Caco-2 (cell line): ENCODE measurements around the gene MYRF. TPM values are rescaled to one million over a fixed set of nuclear protein-coding genes. Genes with fewer than 3 reads are reported as not detected.

Experiments
- BruUV-seq: library from RNA; stranded (reverse); fragments of 400-500 nt; replicated peaks from 2 replicates; lab custom pipeline; 2021; lab: Mats Ljungman, UMichigan
- CTCF ChIA-PET: fragments of 300-600 bp; sonication (Branson Sonifier 250); formaldehyde crosslinking; loops from one replicate; lab custom pipeline; 2022; ENCODE audit warnings: antibody characterized with exemption; lab: Charles Lee
- POLR2A ChIA-PET: fragments of 300-600 bp; sonication (Branson Sonifier 250); formaldehyde crosslinking; loops from one replicate; lab custom pipeline; 2022; ENCODE audit warnings: antibody characterized with exemption; lab: Charles Lee
- DNase-seq, 2 experiments: peaks; one replicate each; pipeline versions ENCODE4 v3.0.0 to v3.0.0-alpha.2; 2020 to 2022
- H3K27me3 ChIP-seq: replicated peaks from 2 replicates; pipeline ENCODE4 v1.6.0; 2011; ENCODE audit warnings: low read length; ENCODE audit not compliant: control insufficient read depth, insufficient read depth
- H3K36me3 ChIP-seq: 2 replicates; pipeline ENCODE4 v1.5.1; 2011; ENCODE audit warnings: low read length; ENCODE audit not compliant: control insufficient read depth, insufficient read depth
- H3K4me1 ChIP-seq: fragments of 250-450 bp; sonication (Bioruptor Pico); 2 replicates; pipeline ENCODE4 v1.5.1; 2020; ENCODE audit warnings: mild to moderate bottlenecking
- H3K4me3 ChIP-seq: 2 replicates; pipeline ENCODE4 v1.5.1; 2011; ENCODE audit warnings: low read depth, mild to moderate bottlenecking, control low read depth, low read length
- H3K9me3 ChIP-seq: fragments of 250-450 bp; sonication (Bioruptor Pico); 2 replicates; pipeline ENCODE4 v1.5.1; 2020; ENCODE audit warnings: mild to moderate bottlenecking, moderate library complexity
- H3K27ac Mint-ChIP-seq: one replicate; pipeline ENCODE4 v1.8.0; 2022; ENCODE audit warnings: mixed read lengths; ENCODE audit not compliant: unreplicated experiment
- H3K27me3 Mint-ChIP-seq: one replicate; pipeline ENCODE4 v1.8.0; 2022; ENCODE audit warnings: mixed read lengths; ENCODE audit not compliant: insufficient read depth, unreplicated experiment
- H3K36me3 Mint-ChIP-seq: one replicate; pipeline ENCODE4 v1.8.0; 2022; ENCODE audit warnings: mild to moderate bottlenecking, mixed read lengths; ENCODE audit not compliant: insufficient read depth, unreplicated experiment
- H3K4me1 Mint-ChIP-seq: one replicate; pipeline ENCODE4 v1.8.0; 2022; ENCODE audit warnings: low read depth, mixed read lengths; ENCODE audit not compliant: unreplicated experiment
- H3K4me3 Mint-ChIP-seq: one replicate; pipeline ENCODE4 v1.8.0; 2022; ENCODE audit warnings: mild to moderate bottlenecking, moderate library complexity, mixed read lengths; ENCODE audit not compliant: unreplicated experiment
- H3K9me3 Mint-ChIP-seq: one replicate; pipeline ENCODE4 v1.8.0; 2022; ENCODE audit warnings: mixed read lengths; ENCODE audit not compliant: unreplicated experiment
- CTCF ChIP-seq, 2 experiments: fragments of 200-600 bp in 1 of 2; IDR thresholded peaks; 1 replicate in 1 of 2; 2 replicates in 1 of 2; pipeline versions ENCODE4 v1.5.1 to v1.8.0; 2011 to 2022; ENCODE audit warnings: antibody characterized with exemption in 1 of 2, control low read depth in 1 of 2, inconsistent platforms in 1 of 2, low read depth in 1 of 2, low read length in 1 of 2, mild to moderate bottlenecking in 1 of 2, moderate library complexity in 1 of 2; ENCODE audit not compliant: insufficient read depth in 1 of 2, severe bottlenecking in 1 of 2, unreplicated experiment in 1 of 2
- intact Hi-C: fragments of 100-400 bp; cut with micrococcal nuclease; formaldehyde crosslinking; loops from one replicate; pipeline ENCODE4 v1.10.0; 2022; ENCODE audit not compliant: unreplicated experiment
- total RNA-seq: library from RNA; stranded (reverse); gene quantifications from 2 replicates; pipeline ENCODE4 v1.2.3, GENCODE V29; 2022

MYRF gene
- total RNA-seq, 1 experiment from 2014 or later, result 169 TPM

GRCh38 chr11:61791737-61792309, 39.4 kb downstream of the MYRF start:
- Histone ChIP-seq H3K4me1 (peaks cover 5% of the 10 kb centered on the region; the same call in 1 of the 2 replicates), H3K9me3 (no peaks in the 10 kb centered on the region), H3K4me3 (peak overlapping the region; percentile 54), H3K36me3 (peaks cover 8% of the 10 kb centered on the region), H3K27me3 (no peaks in the 10 kb centered on the region)
- H3K4me1 Mint-ChIP-seq, result peaks cover 21% of the 10 kb centered on the region
- CTCF ChIA-PET, result interaction anchor here (0.5 to 2.5 kb wide), 9 partner anchors 10 to 353 kb away, joined by 3 to 24 read pairs (median 5); no protein-coding TSS in a partner anchor
- peak in 1 of 2 experiments; percentile 10 for TF ChIP-seq CTCF (IDR thresholded peaks at IDR 0.05; ENCODE audit: insufficient read depth in 1 of 2, low read depth in 1 of 2, low read length in 1 of 2, severe bottlenecking in 1 of 2, unreplicated experiment in 1 of 2)
- no peaks in the 10 kb centered on the region for H3K27me3 Mint-ChIP-seq
- no peaks in the 10 kb centered on the region for H3K9me3 Mint-ChIP-seq
- intact Hi-C loops, result loop anchor here (1.0 kb wide), 2 partner anchors 35 to 155 kb away; no protein-coding TSS in a partner anchor
- H3K27ac Mint-ChIP-seq, result peak overlapping the region; percentile 100
- TSS peak; percentile 86 for BruUV-seq
- H3K36me3 Mint-ChIP-seq, result peaks cover 82% of the 10 kb centered on the region
- POLR2A ChIA-PET, result interaction anchor here (0.6 to 2.6 kb wide), 8 partner anchors 9 to 332 kb away, joined by 3 to 60 read pairs (median 4); partner anchors contain the start of genes FADS1 and INCENP
- peak; percentile 74 to 75 for DNase-seq
- peak overlapping the region; percentile 96 for H3K4me3 Mint-ChIP-seq

- Mint-ChIP-seq H3K27ac (peak within 1 kb of the TSS; percentile 100), H3K27me3 (no peaks in the 10 kb centered on the region), H3K36me3 (peaks cover 82% of the 10 kb centered on the region), H3K4me1 (peaks cover 21% of the 10 kb centered on the region), H3K9me3 (no peaks in the 10 kb centered on the region), H3K4me3 (peak within 1 kb of the TSS; percentile 96)
- TF ChIP-seq CTCF (IDR thresholded peaks at IDR 0.05; ENCODE audit: insufficient read depth in 1 of 2, low read depth in 1 of 2, low read length in 1 of 2, severe bottlenecking in 1 of 2, unreplicated experiment in 1 of 2), result no peak
- peak; percentile 90 to 91 for DNase-seq
- ChIA-PET POLR2A (interaction anchor here (0.5 to 2.6 kb wide), 13 partner anchors 8 to 331 kb away, joined by 3 to 60 read pairs (median 4); partner anchors contain the start of genes FADS1 and INCENP), CTCF (interaction anchor here (0.8 to 2.5 kb wide), 12 partner anchors 23 to 315 kb away, joined by 3 to 24 read pairs (median 6); partner anchors contain the start of gene FADS1)
- H3K36me3 ChIP-seq, result peaks cover 8% of the 10 kb centered on the region
- intact Hi-C loops, result loop anchor here (1.0 kb wide), 2 partner anchors 35 to 155 kb away; no protein-coding TSS in a partner anchor
- H3K4me1 ChIP-seq, result peaks cover 5% of the 10 kb centered on the region; the same call in 1 of the 2 replicates
- H3K4me3 ChIP-seq, result peak within 1 kb of the TSS; percentile 54
- BruUV-seq, result no TSS peak
- H3K27me3 ChIP-seq, result no peaks in the 10 kb centered on the region
- no peaks in the 10 kb centered on the region for H3K9me3 ChIP-seq
Measured at GRCh38 chr11:61792310-61793082, 40.1 kb downstream of the MYRF start, which contains the start of the genes FEN1 and TMEM258. FEN1 (plus strand) TSS chr11:61792911; CDS start chr11:61795362, 2,451 bp downstream. TMEM258 (minus strand) TSS chr11:61792599; CDS start chr11:61792558, 41 bp downstream.
